ENCODE data around the gene SH2D1A.

DNA sequence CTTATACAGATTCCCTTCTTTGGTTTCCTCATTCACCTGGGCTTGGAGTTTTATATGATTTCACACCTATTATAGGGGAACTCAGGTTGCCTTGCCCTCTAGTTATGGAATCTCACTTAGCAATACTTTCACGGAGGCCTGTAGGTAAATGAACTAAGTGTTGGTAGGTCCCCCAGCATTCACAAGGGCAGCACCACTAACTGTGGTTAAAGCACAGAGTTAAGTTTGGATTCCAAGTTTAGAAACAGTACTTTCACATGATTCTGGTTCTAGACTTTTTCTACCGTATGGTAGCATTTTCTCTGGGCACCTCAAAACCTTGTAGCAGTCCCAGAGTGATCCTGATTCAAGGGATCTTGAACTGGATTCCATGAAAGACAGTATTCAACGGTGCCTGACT is 46.4 kb downstream of the SH2D1A start:
- TF ChIP-seq, protein P1, sequence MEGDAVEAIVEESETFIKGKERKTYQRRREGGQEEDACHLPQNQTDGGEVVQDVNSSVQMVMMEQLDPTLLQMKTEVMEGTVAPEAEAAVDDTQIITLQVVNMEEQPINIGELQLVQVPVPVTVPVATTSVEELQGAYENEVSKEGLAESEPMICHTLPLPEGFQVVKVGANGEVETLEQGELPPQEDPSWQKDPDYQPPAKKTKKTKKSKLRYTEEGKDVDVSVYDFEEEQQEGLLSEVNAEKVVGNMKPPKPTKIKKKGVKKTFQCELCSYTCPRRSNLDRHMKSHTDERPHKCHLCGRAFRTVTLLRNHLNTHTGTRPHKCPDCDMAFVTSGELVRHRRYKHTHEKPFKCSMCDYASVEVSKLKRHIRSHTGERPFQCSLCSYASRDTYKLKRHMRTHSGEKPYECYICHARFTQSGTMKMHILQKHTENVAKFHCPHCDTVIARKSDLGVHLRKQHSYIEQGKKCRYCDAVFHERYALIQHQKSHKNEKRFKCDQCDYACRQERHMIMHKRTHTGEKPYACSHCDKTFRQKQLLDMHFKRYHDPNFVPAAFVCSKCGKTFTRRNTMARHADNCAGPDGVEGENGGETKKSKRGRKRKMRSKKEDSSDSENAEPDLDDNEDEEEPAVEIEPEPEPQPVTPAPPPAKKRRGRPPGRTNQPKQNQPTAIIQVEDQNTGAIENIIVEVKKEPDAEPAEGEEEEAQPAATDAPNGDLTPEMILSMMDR (IDR thresholded peaks at IDR 0.05) = no peak
- TF ChIP-seq POLR2A (IDR thresholded peaks at IDR 0.05) = no peak
